GDM1 (cell line): ENCODE results near the gene ACTMAP.
A peak's percentile ranks its signal among the peaks of the same experiment; 100 is the strongest.
"Not testable (repeated sequence)": the region's sequence is repeated elsewhere in the genome, so short reads cannot be mapped to it uniquely, and the experiment has no call there.

Experiments used
- DNase-seq: peaks from one replicate; lab custom pipeline; 2025; lab: John Stamatoyannopoulos, UW

ACTMAP gene

DNA sequence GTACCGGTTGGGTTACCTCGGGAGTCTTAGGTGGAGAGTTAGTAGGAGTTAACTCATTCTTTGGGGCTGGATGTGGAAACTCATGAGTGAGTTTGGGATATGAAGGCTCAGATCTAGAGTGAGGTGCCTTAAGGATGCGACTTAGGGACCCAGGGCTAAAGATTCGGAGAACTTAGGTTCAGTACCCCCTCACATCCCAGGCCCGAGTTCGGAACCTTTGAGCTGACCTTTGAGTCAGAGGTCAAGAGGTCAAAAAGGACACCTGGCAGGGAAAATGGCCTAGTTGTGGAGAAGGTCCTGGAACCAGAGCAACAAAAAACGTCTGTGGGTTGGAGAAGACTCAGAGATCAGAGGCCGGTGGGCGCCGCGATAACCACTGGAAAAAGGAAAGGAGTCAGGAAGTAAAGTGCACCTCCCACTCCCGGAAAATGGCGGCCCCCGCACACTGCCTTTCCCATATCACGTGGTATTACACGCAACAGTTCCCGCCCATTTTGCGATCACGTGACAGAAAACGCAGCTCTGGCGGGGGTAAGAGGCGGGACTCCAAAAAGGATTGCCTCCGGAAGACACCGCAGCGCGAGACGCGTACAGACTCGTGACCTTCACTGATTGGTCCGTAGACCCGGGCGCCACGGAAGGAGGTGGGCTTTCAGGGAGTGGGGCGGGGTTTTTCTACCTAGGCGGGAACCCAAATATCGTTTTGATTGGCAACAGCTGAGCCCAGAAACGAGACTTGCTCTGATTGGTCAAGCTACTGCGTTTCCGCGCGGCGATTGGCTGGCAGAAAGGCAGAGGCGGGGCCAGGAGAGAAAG is at the start of gene ACTMAP:
ACTMAP (minus strand) TSS at position 420 of the 816 bp plus-strand sequence. CDS start 674 bp downstream, outside the sequence.
- peak; percentile 100 for DNase-seq

DNA sequence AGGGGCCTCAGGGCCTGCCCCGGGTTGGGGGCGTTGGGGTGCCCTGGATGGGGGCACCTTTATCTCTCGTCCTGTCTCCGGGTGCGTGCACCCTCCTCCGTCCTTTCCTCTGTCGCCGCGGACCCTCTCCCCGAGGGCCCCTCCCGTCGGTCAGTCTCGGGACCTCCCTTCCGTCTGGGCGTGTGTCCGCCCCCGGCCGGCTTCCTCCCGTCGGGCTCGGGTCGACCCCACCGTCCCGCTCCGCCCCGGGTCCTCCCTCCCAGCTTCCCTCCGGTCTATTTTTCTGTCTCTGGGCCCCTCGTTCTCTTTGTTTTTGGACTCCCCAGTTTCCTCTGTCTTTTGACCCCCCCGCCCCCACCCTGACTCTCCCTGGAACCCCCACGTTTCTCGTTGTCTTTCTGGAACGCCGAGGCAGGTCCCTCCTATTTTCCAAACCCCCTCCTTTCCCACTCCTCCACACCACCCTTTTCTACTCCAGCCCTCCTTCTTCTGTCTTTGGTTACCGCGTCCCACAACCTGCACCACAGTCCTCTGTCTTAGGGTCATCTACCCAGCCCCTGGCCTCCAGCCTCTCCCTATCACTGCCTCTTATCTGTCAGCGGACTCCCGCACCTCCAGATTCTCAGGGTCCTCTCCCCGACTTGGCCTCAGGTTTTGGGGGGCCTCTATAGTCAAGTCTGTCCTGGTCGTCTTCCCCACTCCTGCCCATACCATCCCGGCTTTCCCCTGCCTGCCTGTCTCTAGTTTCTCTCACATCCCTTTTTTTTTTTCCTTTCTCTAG is 49.5 kb upstream of the ACTMAP start:
- no peak for DNase-seq

GRCh38 chr19:40798683-40799557 is 48.6 kb upstream of the ACTMAP start, which contains the start of gene EGLN2:
Gene EGLN2, plus strand, starts transcription at chr19:40799191. Its CDS starts 1,382 bp downstream, at chr19:40800573.
- DNase-seq, result peak; percentile 99

- peak; percentile 46 for DNase-seq
Observed at GRCh38 chr19:40797963-40798682, 47.8 kb upstream of the ACTMAP start.

DNA sequence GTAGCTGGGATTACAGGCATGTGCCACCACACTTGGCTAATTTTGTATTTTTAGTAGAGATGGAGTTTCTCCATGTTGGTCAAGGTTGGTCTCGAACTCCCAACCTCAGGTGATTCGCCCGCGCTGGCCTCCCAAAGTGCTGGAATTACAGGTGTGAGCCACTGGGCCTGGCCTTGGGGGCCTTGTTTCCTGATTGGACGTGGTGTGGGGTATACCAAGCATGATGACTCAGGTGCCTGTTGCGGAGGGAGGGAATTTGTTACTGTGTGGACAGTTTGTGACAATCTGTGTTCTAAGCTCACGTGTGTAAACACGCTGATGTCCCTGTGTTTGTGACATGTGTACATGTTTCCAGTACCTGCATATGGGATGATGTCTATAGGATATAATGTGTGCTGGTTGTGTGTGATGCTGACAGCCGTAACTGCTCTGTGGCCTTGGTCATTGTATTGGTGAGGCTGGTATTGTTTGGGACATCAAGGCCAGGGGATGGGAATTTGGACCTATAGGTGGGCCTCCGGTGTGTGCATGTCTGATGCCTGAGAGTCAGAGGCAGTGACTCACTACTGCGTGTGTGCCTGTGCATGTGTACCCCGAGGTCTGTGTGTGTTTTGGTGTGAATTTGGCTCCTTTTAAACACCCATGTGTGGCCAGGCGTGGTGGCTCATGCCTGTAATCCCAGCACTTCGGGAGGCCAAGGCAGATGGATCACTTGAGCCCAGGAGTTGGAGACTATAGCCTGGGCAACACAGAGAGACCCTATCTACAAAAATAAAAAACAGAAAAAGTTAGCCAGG is 47.1 kb upstream of the ACTMAP start:
- no peak for DNase-seq

DNA sequence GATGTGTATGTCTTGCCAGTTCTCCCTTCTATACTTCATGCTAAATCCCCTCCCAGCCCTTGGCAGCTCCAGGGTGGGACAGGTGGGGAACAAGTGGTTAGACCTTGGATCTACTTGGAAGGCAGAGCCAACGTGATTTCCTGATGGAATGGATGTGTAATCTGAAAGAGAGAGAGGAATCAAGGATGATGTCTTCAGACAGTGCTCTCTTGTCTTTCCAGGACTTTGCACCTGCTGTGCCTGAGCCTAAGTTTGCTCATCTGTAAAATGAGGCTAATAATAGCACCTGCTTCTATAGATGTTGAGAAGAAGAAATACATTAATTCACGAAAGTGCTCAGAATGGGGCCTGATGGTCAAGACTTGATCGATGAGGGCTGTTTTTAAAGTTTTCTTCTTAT is 41.7 kb upstream of the ACTMAP start:
- DNase-seq, result no peak

DNA sequence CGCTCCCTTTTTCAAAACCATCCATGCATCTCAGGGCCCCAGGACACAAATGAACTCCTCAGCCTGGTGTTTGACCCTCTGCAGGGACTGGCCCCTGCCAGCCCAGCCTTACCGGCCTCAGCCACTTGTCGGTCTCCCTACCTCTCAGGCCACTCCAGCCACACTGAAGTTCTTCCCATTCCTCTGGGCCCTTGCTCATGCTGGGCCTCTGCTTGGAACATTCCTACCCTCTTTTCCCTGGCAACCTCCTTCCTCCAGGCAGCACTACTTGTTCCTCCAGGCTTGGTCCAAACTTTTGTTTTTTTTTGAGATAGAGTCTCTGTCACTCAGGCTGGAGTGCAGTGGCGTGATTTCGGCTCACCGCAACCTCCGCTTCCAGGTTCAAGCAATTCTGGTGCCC is 41.1 kb upstream of the ACTMAP start:
- DNase-seq, result no peak

- no peak for DNase-seq
Observed at GRCh38 chr19:40786060-40787037, 36.1 kb upstream of the ACTMAP start.

GRCh38 chr19:40785526-40785925 is 35.2 kb upstream of the ACTMAP start:
- no peak for DNase-seq

- not testable (repeated sequence) for DNase-seq
Observed at GRCh38 chr19:40784146-40784545, 33.9 kb upstream of the ACTMAP start.

- DNase-seq, result no peak
Observed at GRCh38 chr19:40783711-40784110, 33.4 kb upstream of the ACTMAP start.

DNA sequence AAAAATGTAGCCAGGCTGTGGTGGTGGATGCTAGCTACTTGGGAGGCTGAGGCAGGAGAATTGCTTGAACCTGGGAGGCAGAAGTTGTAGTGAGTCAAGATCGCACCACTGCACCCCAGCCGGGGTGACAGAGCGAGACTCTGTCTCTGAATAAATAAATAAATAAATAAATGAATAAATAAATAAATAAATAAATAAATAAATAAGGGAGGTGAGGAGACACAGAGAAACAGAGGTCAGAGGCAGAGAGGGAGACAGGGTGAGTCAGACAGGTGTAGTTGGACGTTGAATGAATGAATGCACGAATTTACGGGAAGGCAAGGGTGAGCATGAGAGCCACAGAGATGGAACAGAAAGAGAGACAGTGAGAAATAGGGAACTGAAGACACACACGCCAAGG is 30.9 kb upstream of the ACTMAP start:
- DNase-seq, result no peak

DNA sequence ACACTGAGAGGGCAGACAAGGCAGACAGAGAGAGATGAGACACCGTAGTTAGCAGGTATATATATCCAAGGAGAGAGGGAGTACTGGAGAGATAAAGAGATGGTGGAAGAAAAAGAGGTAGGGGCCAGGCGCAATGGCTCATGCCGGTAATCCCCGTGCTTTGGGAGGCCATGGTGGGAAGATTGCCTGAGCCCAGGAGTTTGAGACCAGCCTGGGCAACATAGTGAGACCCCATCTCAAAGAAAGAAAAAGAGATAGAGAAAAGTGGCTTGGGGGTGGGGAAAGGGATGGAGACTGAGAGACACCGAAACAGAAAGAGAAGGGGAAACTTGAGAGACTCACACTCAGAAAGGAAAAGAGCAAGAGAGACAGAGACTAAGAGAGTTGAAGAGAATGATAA is 30.3 kb upstream of the ACTMAP start:
- DNase-seq, result no peak

- no peak for DNase-seq
Observed at GRCh38 chr19:40778706-40779284, 28.5 kb upstream of the ACTMAP start.

GRCh38 chr19:40777937-40778705 is 27.8 kb upstream of the ACTMAP start, which contains the start of gene RAB4B:
Gene RAB4B, plus strand, starts transcription at chr19:40778247. Its CDS starts 129 bp downstream, at chr19:40778376.
- DNase-seq, result peak; percentile 100

DNA sequence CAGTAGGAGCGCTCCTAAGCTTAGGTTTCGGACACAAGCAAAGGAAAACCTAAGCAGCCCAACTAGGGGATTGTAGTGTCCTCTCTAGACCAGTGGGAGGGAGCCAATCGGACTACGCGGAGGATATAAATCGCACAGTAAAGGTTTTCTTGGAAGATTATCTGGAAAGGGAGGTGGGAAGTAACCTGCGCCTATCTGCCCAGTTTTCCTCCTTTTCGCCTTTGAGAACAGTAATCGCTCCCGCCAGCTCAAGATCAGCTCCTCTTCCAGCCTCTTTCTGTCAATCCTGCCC is 27.3 kb upstream of the ACTMAP start:
- no peak for DNase-seq

- peak; percentile 96 for DNase-seq
Observed at GRCh38 chr19:40776932-40777644, 26.8 kb upstream of the ACTMAP start.

GRCh38 chr19:40776364-40776763 is 26.1 kb upstream of the ACTMAP start:
- no peak for DNase-seq
